ENCODE results near the gene TEKTIP1.
"Not testable (repeated sequence)": the region's sequence is repeated elsewhere in the genome, so short reads cannot be mapped to it uniquely, and the experiment has no call there.

The TEKTIP1 gene

GRCh38 chr19:3508121-3508661 lies 30.8 kb upstream of the TEKTIP1 start:
- H2AFZ ChIP-seq (ENCODE audit: low read length); H3K23ac ChIP-seq (ENCODE audit: low read depth, low read length, poor library complexity); H3K9ac ChIP-seq (ENCODE audit: low read depth, low read length, poor library complexity); H3K4me3 ChIP-seq (ENCODE audit: low read length in 2 of 2); H2BK12ac ChIP-seq (ENCODE audit: low read length); DNase-seq (ENCODE audit: low spot score); H2BK120ac ChIP-seq (ENCODE audit: low read depth, low read length); H3K4ac ChIP-seq (ENCODE audit: low read length); H3K27ac ChIP-seq (replicated peaks; ENCODE audit: low read length); H3K18ac ChIP-seq (ENCODE audit: low read length); H4K91ac ChIP-seq (ENCODE audit: low read depth, low read length, poor library complexity); H3K4me2 ChIP-seq (ENCODE audit: insufficient read depth, low read length, poor library complexity, severe bottlenecking); H3K27me3 ChIP-seq (ENCODE audit: control insufficient read depth in 3 of 3, insufficient read depth in 3 of 3, low read depth in 1 of 3, low read length in 3 of 3); H3K9me3 ChIP-seq (replicated peaks in 1 of 2; ENCODE audit: control insufficient read depth in 2 of 2, insufficient read depth in 1 of 2, low read depth in 1 of 2, low read length in 2 of 2); H4K8ac ChIP-seq (ENCODE audit: low read depth, low read length); H2BK15ac ChIP-seq (ENCODE audit: low read length); H2AK5ac ChIP-seq (ENCODE audit: low read depth, low read length); H3K14ac ChIP-seq (ENCODE audit: low read length): not testable (repeated sequence)
- H3K36me3 ChIP-seq (replicated peaks in 1 of 2; ENCODE audit: control insufficient read depth in 2 of 2, insufficient read depth in 2 of 2, low read length in 2 of 2), result peaks cover 20 to 53% of the 10 kb centered on the region in 2 donors
- peaks cover 53% of the 10 kb centered on the region for H3K79me1 ChIP-seq (ENCODE audit: low read depth, low read length)
- peaks cover 9 to 13% of the 10 kb centered on the region in 2 donors for H3K4me1 ChIP-seq (ENCODE audit: control insufficient read depth in 2 of 2, insufficient read depth in 1 of 2, low read depth in 1 of 2, low read length in 2 of 2)
- no CpG with 5 or more reads among the region's 18 CpGs for WGBS, 2 donors (ENCODE audit: extremely low coverage in 2 of 2, insufficient read length in 2 of 2, insufficient replicate concordance in 1 of 2)
- H2BK5ac ChIP-seq (ENCODE audit: low read length), result peak overlapping the region; percentile 53

GRCh38 chr19:3508771-3509535 lies 30.0 kb upstream of the TEKTIP1 start:
- peak overlapping the region; percentile 49 for H2BK15ac ChIP-seq (ENCODE audit: low read length)
- peak overlapping the region; percentile 28 for H3K18ac ChIP-seq (ENCODE audit: low read length)
- WGBS, 2 donors (ENCODE audit: extremely low coverage in 2 of 2, insufficient read length in 2 of 2, insufficient replicate concordance in 1 of 2), result no CpG with 5 or more reads among the region's 23 CpGs
- no peak overlapping the region for H3K14ac ChIP-seq (ENCODE audit: low read length)
- no peaks in the 10 kb centered on the region for H3K9me3 ChIP-seq (replicated peaks in 1 of 2; ENCODE audit: control insufficient read depth in 2 of 2, insufficient read depth in 1 of 2, low read depth in 1 of 2, low read length in 2 of 2)
- no peak overlapping the region for H4K8ac ChIP-seq (ENCODE audit: low read depth, low read length)
- H4K91ac ChIP-seq (ENCODE audit: low read depth, low read length, poor library complexity), result no peak overlapping the region
- no peak overlapping the region for H2BK120ac ChIP-seq (ENCODE audit: low read depth, low read length)
- H3K36me3 ChIP-seq (replicated peaks in 1 of 2; ENCODE audit: control insufficient read depth in 2 of 2, insufficient read depth in 2 of 2, low read length in 2 of 2), result peaks cover 21 to 61% of the 10 kb centered on the region in 2 donors
- no peak overlapping the region for H3K27ac ChIP-seq (replicated peaks; ENCODE audit: low read length)
- H3K4me3 ChIP-seq (ENCODE audit: low read length in 2 of 2), result no peak overlapping the region
- H3K4me2 ChIP-seq (ENCODE audit: insufficient read depth, low read length, poor library complexity, severe bottlenecking), result peak overlapping the region; percentile 11
- peak overlapping the region; percentile 89 for H3K23ac ChIP-seq (ENCODE audit: low read depth, low read length, poor library complexity)
- no peak overlapping the region for H3K4ac ChIP-seq (ENCODE audit: low read length)
- H3K9ac ChIP-seq (ENCODE audit: low read depth, low read length, poor library complexity), result peak overlapping the region; percentile 44
- H2BK5ac ChIP-seq (ENCODE audit: low read length), result peak overlapping the region; percentile 53
- peaks cover 9 to 13% of the 10 kb centered on the region in 2 donors for H3K4me1 ChIP-seq (ENCODE audit: control insufficient read depth in 2 of 2, insufficient read depth in 1 of 2, low read depth in 1 of 2, low read length in 2 of 2)
- no peak overlapping the region for H2AK5ac ChIP-seq (ENCODE audit: low read depth, low read length)
- H2AFZ ChIP-seq (ENCODE audit: low read length), result no peak overlapping the region
- no peak for DNase-seq (ENCODE audit: low spot score)
- no peaks in the 10 kb centered on the region for H3K27me3 ChIP-seq (ENCODE audit: control insufficient read depth in 3 of 3, insufficient read depth in 3 of 3, low read depth in 1 of 3, low read length in 3 of 3)
- peaks cover 54% of the 10 kb centered on the region for H3K79me1 ChIP-seq (ENCODE audit: low read depth, low read length)
- H2BK12ac ChIP-seq (ENCODE audit: low read length), result no peak overlapping the region

GRCh38 chr19:3509566-3509989 lies 29.4 kb upstream of the TEKTIP1 start:
- Histone ChIP-seq H3K36me3 (replicated peaks in 1 of 2; ENCODE audit: control insufficient read depth in 2 of 2, insufficient read depth in 2 of 2, low read length in 2 of 2) (peaks cover 23 to 67% of the 10 kb centered on the region in 2 donors), H3K79me1 (ENCODE audit: low read depth, low read length) (peaks cover 58% of the 10 kb centered on the region), H4K91ac (ENCODE audit: low read depth, low read length, poor library complexity) (no peak overlapping the region), H3K9ac (ENCODE audit: low read depth, low read length, poor library complexity) (no peak overlapping the region), H3K27ac (replicated peaks; ENCODE audit: low read length) (no peak overlapping the region), H3K4me3 (ENCODE audit: low read length in 2 of 2) (no peak overlapping the region), H2BK120ac (ENCODE audit: low read depth, low read length) (no peak overlapping the region), H3K27me3 (ENCODE audit: control insufficient read depth in 3 of 3, insufficient read depth in 3 of 3, low read depth in 1 of 3, low read length in 3 of 3) (no peaks in the 10 kb centered on the region), H3K4me2 (ENCODE audit: insufficient read depth, low read length, poor library complexity, severe bottlenecking) (no peak overlapping the region), H3K4ac (ENCODE audit: low read length) (no peak overlapping the region), H4K8ac (ENCODE audit: low read depth, low read length) (no peak overlapping the region), H3K4me1 (ENCODE audit: control insufficient read depth in 2 of 2, insufficient read depth in 1 of 2, low read depth in 1 of 2, low read length in 2 of 2) (peaks cover 9 to 13% of the 10 kb centered on the region in 2 donors), H3K14ac (ENCODE audit: low read length) (no peak overlapping the region), H3K18ac (ENCODE audit: low read length) (no peak overlapping the region), H3K9me3 (replicated peaks in 1 of 2; ENCODE audit: control insufficient read depth in 2 of 2, insufficient read depth in 1 of 2, low read depth in 1 of 2, low read length in 2 of 2) (no peaks in the 10 kb centered on the region), H2AK5ac (ENCODE audit: low read depth, low read length) (no peak overlapping the region), H2BK12ac (ENCODE audit: low read length) (no peak overlapping the region), H2AFZ (ENCODE audit: low read length) (no peak overlapping the region), H3K23ac (ENCODE audit: low read depth, low read length, poor library complexity) (peak overlapping the region; percentile 89), H2BK15ac (ENCODE audit: low read length) (no peak overlapping the region), H2BK5ac (ENCODE audit: low read length) (no peak overlapping the region)
- no CpG with 5 or more reads among the region's 15 CpGs for WGBS, 2 donors (ENCODE audit: extremely low coverage in 2 of 2, insufficient read length in 2 of 2, insufficient replicate concordance in 1 of 2)
- DNase-seq (ENCODE audit: low spot score), result no peak

- Histone ChIP-seq H3K14ac (ENCODE audit: low read length) (peak overlapping the region; percentile 56), H3K36me3 (replicated peaks in 1 of 2; ENCODE audit: control insufficient read depth in 2 of 2, insufficient read depth in 2 of 2, low read length in 2 of 2) (peaks cover 23 to 74% of the 10 kb centered on the region in 2 donors), H3K27me3 (ENCODE audit: control insufficient read depth in 3 of 3, insufficient read depth in 3 of 3, low read depth in 1 of 3, low read length in 3 of 3) (no peaks in the 10 kb centered on the region), H3K9ac (ENCODE audit: low read depth, low read length, poor library complexity) (no peak overlapping the region), H3K4me3 (ENCODE audit: low read length in 2 of 2) (no peak overlapping the region), H2BK120ac (ENCODE audit: low read depth, low read length) (no peak overlapping the region), H3K27ac (replicated peaks; ENCODE audit: low read length) (no peak overlapping the region), H2AK5ac (ENCODE audit: low read depth, low read length) (no peak overlapping the region), H3K4me2 (ENCODE audit: insufficient read depth, low read length, poor library complexity, severe bottlenecking) (no peak overlapping the region), H4K91ac (ENCODE audit: low read depth, low read length, poor library complexity) (no peak overlapping the region), H4K8ac (ENCODE audit: low read depth, low read length) (no peak overlapping the region), H3K23ac (ENCODE audit: low read depth, low read length, poor library complexity) (no peak overlapping the region), H2BK15ac (ENCODE audit: low read length) (no peak overlapping the region), H3K79me1 (ENCODE audit: low read depth, low read length) (peaks cover 64% of the 10 kb centered on the region), H3K9me3 (replicated peaks in 1 of 2; ENCODE audit: control insufficient read depth in 2 of 2, insufficient read depth in 1 of 2, low read depth in 1 of 2, low read length in 2 of 2) (no peaks in the 10 kb centered on the region), H3K4ac (ENCODE audit: low read length) (no peak overlapping the region), H2BK5ac (ENCODE audit: low read length) (no peak overlapping the region), H3K18ac (ENCODE audit: low read length) (no peak overlapping the region), H3K4me1 (ENCODE audit: control insufficient read depth in 2 of 2, insufficient read depth in 1 of 2, low read depth in 1 of 2, low read length in 2 of 2) (peaks cover 5 to 7% of the 10 kb centered on the region in 2 donors), H2AFZ (ENCODE audit: low read length) (no peak overlapping the region), H2BK12ac (ENCODE audit: low read length) (no peak overlapping the region)
- WGBS, 2 donors (ENCODE audit: extremely low coverage in 2 of 2, insufficient read length in 2 of 2, insufficient replicate concordance in 1 of 2), result no CpG with 5 or more reads among the region's 22 CpGs
- no peak for DNase-seq (ENCODE audit: low spot score)
These were observed 28.2 kb upstream of the TEKTIP1 start for GRCh38 chr19:3510727-3511126.

All from neuronal stem cell (in vitro differentiated cells).